K562 (cell line): ENCODE results near the gene CNPY4. TPM values are rescaled to one million over a fixed set of nuclear protein-coding genes. Genes with fewer than 3 reads are reported as not detected.

Experiments used
- ATAC-seq: fragments of 200-7000 bp; cut with Tn5 transposase; 3 replicates; pipeline ENCODE4 v1.9.1; 2020; ENCODE audit warnings: moderate library complexity
- BruUV-seq: library from RNA; stranded (reverse); fragments of 400-500 nt; replicated peaks from 2 replicates; lab custom pipeline; 2021; lab: Mats Ljungman, UMichigan
- CTCF ChIA-PET: fragments of 300-600 bp; formaldehyde crosslinking; extraction: SDS; loops from one replicate; lab custom pipeline; 2021; ENCODE audit warnings: low intra/inter-chr PET ratio; lab: Yijun Ruan, JAX
- POLR2A ChIA-PET: fragments of 300-600, 350-650 bp; sonication (Branson Sonifier 250); formaldehyde crosslinking; extraction: SDS; loops from one replicate; lab custom pipeline; 2021; ENCODE audit warnings: antibody characterized with exemption, inconsistent platforms; lab: Yijun Ruan, JAX
- DNase-seq, 4 experiments: peaks; one replicate each; pipeline versions ENCODE4 v3.0.0 to v3.0.0-alpha.2; 2011 to 2018; ENCODE audit warnings: low spot score in 3 of 4, mixed read lengths in 3 of 4; ENCODE audit errors: extremely low read depth in 1 of 4
- FAIRE-seq: peaks from 2 replicates; lab custom pipeline; 2011; peaks lifted over from hg19 to GRCh38; lab: Jason Lieb, UNC
- H2AFZ ChIP-seq: 2 replicates; pipeline ENCODE4 v1.6.0; 2011; ENCODE audit warnings: low read depth, low read length, control low read depth, inconsistent platforms
- H3K27ac ChIP-seq: fragments of 200-600 bp; 3 replicates; pipeline ENCODE4 v1.8.0; 2011; ENCODE audit warnings: low read depth, mild to moderate bottlenecking, control low read depth, inconsistent platforms, low read length, moderate library complexity, mixed read lengths; ENCODE audit errors: extremely low read depth
- H3K27me3 ChIP-seq, 2 experiments: fragments of 300-600 bp in 1 of 2; 2 replicates in 1 of 2; 3 replicates in 1 of 2; pipeline versions ENCODE4 v1.6.0 to v1.8.0; 2011; ENCODE audit warnings: inconsistent platforms in 2 of 2, low read length in 2 of 2, mild to moderate bottlenecking in 1 of 2, mixed read lengths in 1 of 2, moderate library complexity in 1 of 2; ENCODE audit not compliant: control insufficient read depth in 2 of 2, insufficient read depth in 2 of 2
- H3K36me3 ChIP-seq: fragments of 300-600 bp; 3 replicates; pipeline ENCODE4 v1.8.0; 2011; ENCODE audit warnings: mild to moderate bottlenecking, low read length, inconsistent platforms; ENCODE audit not compliant: control insufficient read depth, insufficient read depth
- H3K4me1 ChIP-seq, 2 experiments: fragments of 200-600 bp in 1 of 2; replicated peaks in 1 of 2; 2 replicates in 1 of 2; 3 replicates in 1 of 2; pipeline versions ENCODE4 v1.5.1 to v1.8.0; 2011; ENCODE audit warnings: inconsistent platforms in 2 of 2, low read length in 2 of 2, mild to moderate bottlenecking in 1 of 2, mixed read lengths in 1 of 2, moderate library complexity in 1 of 2; ENCODE audit not compliant: control insufficient read depth in 2 of 2, insufficient read depth in 2 of 2
- H3K4me2 ChIP-seq: 2 replicates; pipeline ENCODE4 v1.6.1; 2011; ENCODE audit warnings: low read length, control low read depth, inconsistent platforms, mixed read lengths; ENCODE audit not compliant: insufficient read depth
- H3K4me3 ChIP-seq: fragments of 200-600 bp; sonication (generic), shearing (Covaris generic); 2 replicates; pipeline ENCODE4 v1.5.1; 2016; ENCODE audit warnings: control low read depth, inconsistent platforms
- H3K79me2 ChIP-seq: fragments of 200-600 bp; 3 replicates; pipeline ENCODE4 v1.8.0; 2011; ENCODE audit warnings: low read length, inconsistent platforms; ENCODE audit not compliant: control insufficient read depth, insufficient read depth
- H3K9ac ChIP-seq, 2 experiments: 2 replicates each; pipeline versions ENCODE4 v1.6.0 to v1.6.1; 2011; ENCODE audit warnings: low read depth in 2 of 2, low read length in 2 of 2, control low read depth in 1 of 2, inconsistent platforms in 1 of 2, mild to moderate bottlenecking in 1 of 2, mixed read lengths in 1 of 2; ENCODE audit not compliant: insufficient read depth in 1 of 2
- H3K9me1 ChIP-seq: one replicate; pipeline ENCODE4 v1.6.0; 2011; ENCODE audit warnings: inconsistent platforms, mild to moderate bottlenecking, low read length, moderate library complexity; ENCODE audit not compliant: control insufficient read depth, insufficient read depth
- H3K9me3 ChIP-seq: replicated peaks from 2 replicates; pipeline ENCODE4 v1.5.1; 2011; ENCODE audit warnings: low read depth, low read length, inconsistent platforms; ENCODE audit not compliant: control insufficient read depth, insufficient read depth
- H4K20me1 ChIP-seq: replicated peaks from 2 replicates; pipeline ENCODE4 v1.6.1; 2011; ENCODE audit warnings: low read length, inconsistent platforms, mixed read lengths; ENCODE audit not compliant: control insufficient read depth, insufficient read depth
- ATF6 ChIP-seq: sonication (generic); formaldehyde crosslinking; IDR thresholded peaks from 2 replicates; pipeline ENCODE4 v1.4.0; 2020; ENCODE audit warnings: mild to moderate bottlenecking, missing genetic modification reagents
- CREB3 ChIP-seq: fragments of 450-650 bp; conservative IDR thresholded peaks from 2 replicates; pipeline ENCODE4 v1.6.1; 2016; ENCODE audit warnings: missing genetic modification characterization, low read depth, mild to moderate bottlenecking, missing compliant biosample characterization, moderate library complexity
- MYNN ChIP-seq, 2 experiments: sonication (generic); formaldehyde crosslinking in 1 of 2; IDR thresholded peaks; 2 replicates each; pipeline versions ENCODE4 v1.5.0 to v1.6.1; 2016 to 2020; ENCODE audit warnings: antibody characterized with exemption in 1 of 2, missing genetic modification reagents in 1 of 2
- POLR2A ChIP-seq: fragments of 450-650 bp; conservative IDR thresholded peaks from 2 replicates; pipeline ENCODE4 v1.6.1; 2016
- POLR2G ChIP-seq: fragments of 200-400 bp; formaldehyde crosslinking; IDR thresholded peaks from 2 replicates; pipeline ENCODE4 v1.6.1; 2017; ENCODE audit warnings: low read depth, mild to moderate bottlenecking, antibody characterized with exemption, low read length, moderate library complexity
- RBFOX2 ChIP-seq: fragments of 200-400 bp; formaldehyde crosslinking; IDR thresholded peaks from 2 replicates; pipeline ENCODE4 v1.6.1; 2017; ENCODE audit warnings: low read depth, mild to moderate bottlenecking, low read length, moderate library complexity
- ZNF12 ChIP-seq: sonication (generic); formaldehyde crosslinking; IDR thresholded peaks from 2 replicates; pipeline ENCODE4 v1.4.0; 2020; ENCODE audit warnings: mild to moderate bottlenecking, missing genetic modification reagents
- ZNF408 ChIP-seq: fragments of 250-450 bp; sonication (Bioruptor Pico); IDR thresholded peaks from 2 replicates; pipeline ENCODE4 v1.4.0; 2020; ENCODE audit warnings: low read depth, mild to moderate bottlenecking, moderate library complexity
- WGBS: fragments of 100-300 bp; shearing (Covaris generic); methylation state at CpG from one replicate; pipeline ENCODE4 v1.1.6; 2016; ENCODE audit warnings: low coverage, mixed read lengths; ENCODE audit not compliant: insufficient coverage; ENCODE audit errors: missing lambda C conversion rate; 5-methylcytosine and 5-hydroxymethylcytosine counted together
- in situ Hi-C: fragments of 300-500 bp; cut with MboI; formaldehyde crosslinking; loops from 4 replicates; pipeline ENCODE4 v1.15.0; 2018; ENCODE audit warnings: inconsistent platforms, mixed read lengths
- intact Hi-C: fragments of 100-400 bp; cut with micrococcal nuclease; formaldehyde crosslinking; loops from 2 replicates; pipeline ENCODE4 v1.14.2; 2022
- polyA plus RNA-seq, 8 experiments: library from polyadenylated mRNA; depleted of rRNA in 4 of 8; stranded (reverse) in 5 of 8; unstranded in 3 of 8; fragments of >200 nt; fragmentation: Nextera tagmentation in 2 of 8; fragmentation: Illumina TruSeq in 1 of 8; extraction: Ambion mirVana in 2 of 8; extraction: Trizol in 1 of 8; gene quantifications; 2 replicates each; pipeline versions ENCODE4 v1.2.1 to v1.2.3, GENCODE V29; 2011 to 2014; ENCODE audit warnings: inconsistent platforms in 1 of 8, missing spikeins in 1 of 8
- total RNA-seq, 7 experiments: library from RNA; depleted of rRNA in 6 of 7; stranded (reverse); fragments of >200 nt in 6 of 7; fragmentation: Illumina TruSeq in 2 of 7; extraction: Trizol in 2 of 7; gene quantifications; 2 replicates each; pipeline versions ENCODE4 v1.2.1 to v1.2.3, GENCODE V29; 2011 to 2021; ENCODE audit warnings: low replicate concordance in 1 of 7

CNPY4 gene
- total and polyA plus RNA-seq, 9 of the 15 experiments (the other 6 are each of a cell fraction or from before 2014, with no cell fraction given) = 1.9 to 11.2 (median 7.0) TPM

GRCh38 chr7:100152937-100153666 is 33.7 kb downstream of the CNPY4 start:
- Histone ChIP-seq H3K4me1 (peaks cover 31 to 75% of the 10 kb centered on the region in 2 experiments), H3K4me2 (no peak overlapping the region), H2AFZ (no peak overlapping the region), H3K27me3 (no peaks in the 10 kb centered on the region), H4K20me1 (peaks cover 10% of the 10 kb centered on the region), H3K9me1 (no peaks in the 10 kb centered on the region), H3K36me3 (peaks cover 64% of the 10 kb centered on the region), H3K9ac (peak overlapping the region in 1 of 2 experiments; percentile 83; a peak in 2 of 4 replicates), H3K27ac (no peak overlapping the region), H3K4me3 (no peak overlapping the region), H3K9me3 (no peaks in the 10 kb centered on the region), H3K79me2 (peaks cover 43% of the 10 kb centered on the region)
- FAIRE-seq = no peak
- no peak for ATAC-seq
- intact Hi-C loops = no loop called here
- 93% methylated on average over 14 of the region's 18 CpGs for WGBS
- ChIA-PET POLR2A (interaction anchor here (0.8 kb wide), 1 partner anchor 24 kb away, joined by 6 read pairs; the partner anchor contains the start of gene GPC2), CTCF (no interaction called here)
- no TSS peak for BruUV-seq
- 0 out of 2 replicates have a peak, but pooled peaks have one; percentile 50 for TF ChIP-seq ATF6 (CRISPR knock-in tag)
- TF ChIP-seq CREB3 (tag) = no peak
- TF ChIP-seq POLR2G = peak; percentile 74
- TF ChIP-seq MYNN (IDR thresholded peaks at IDR 0.05) = no peak
- no peak for TF ChIP-seq MYNN (CRISPR knock-in tag; IDR thresholded peaks at IDR 0.05)
- TF ChIP-seq POLR2A = peak; percentile 30; the same call in 1 of the 2 replicates
- TF ChIP-seq ZNF408 (CRISPR knock-in tag) = no peak
- peak; percentile 74 for TF ChIP-seq RBFOX2
- TF ChIP-seq ZNF12 (CRISPR knock-in tag) = no peak
- no peak for DNase-seq
- in situ Hi-C loops = no loop called here
